Measurements from ENCODE around the gene DPH1. TPM values are rescaled to one million over a fixed set of nuclear protein-coding genes. Genes with fewer than 3 reads are reported as not detected.
A peak's percentile ranks its signal among the peaks of the same experiment; 100 is the strongest.

The DPH1 gene
- total and polyA plus RNA-seq, 4 donors = 6.3 to 62.9 (median 32.5) TPM

DNA sequence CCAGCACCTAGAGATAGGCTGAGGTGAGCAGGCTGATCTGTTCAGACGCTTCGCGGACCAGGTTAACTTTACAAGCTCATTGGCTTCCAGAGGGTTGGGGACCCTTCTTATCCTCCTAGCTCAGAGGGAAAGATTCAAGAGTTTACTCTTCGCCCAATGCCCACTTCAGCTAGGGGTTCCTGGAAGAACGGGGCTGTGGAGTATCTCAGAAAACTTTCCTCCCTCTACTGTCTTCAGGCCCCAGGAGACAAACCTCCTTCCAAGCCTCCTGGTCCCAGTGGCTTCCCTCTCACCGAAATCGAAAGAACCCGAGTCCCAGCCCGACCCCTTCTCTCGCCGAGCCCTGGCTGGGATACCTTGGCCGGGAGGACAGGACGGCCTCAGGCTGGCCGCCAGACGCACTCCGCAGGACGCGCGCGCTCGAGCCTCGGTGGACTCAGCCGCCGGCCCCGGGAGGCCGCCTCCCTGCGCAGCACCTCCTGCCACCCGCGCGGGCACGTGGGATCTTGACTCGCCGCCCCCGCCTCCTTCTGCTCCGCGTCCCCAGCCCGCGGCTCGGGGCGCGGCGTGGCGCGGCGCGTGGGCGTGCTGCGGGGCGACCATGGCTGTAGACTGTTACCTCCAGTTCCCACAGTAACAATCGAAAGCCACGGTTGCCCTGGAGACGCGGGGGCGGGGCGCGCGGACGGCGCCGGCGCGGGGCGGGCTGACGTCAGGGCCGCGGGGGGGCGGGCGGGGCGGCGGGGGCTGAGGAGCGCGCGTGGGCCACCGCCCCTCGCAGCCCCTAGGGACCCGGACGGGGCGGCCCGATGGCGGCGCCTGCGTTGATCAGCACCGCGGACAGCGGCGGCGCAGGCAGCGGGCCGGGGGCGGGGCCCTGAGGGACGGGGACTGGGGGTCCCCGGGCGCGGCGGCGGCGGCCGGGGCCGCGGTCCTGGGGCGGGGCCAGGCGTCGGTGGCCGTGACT, 19.7 kb downstream of the DPH1 start:
- Histone ChIP-seq H3K27me3 (ENCODE audit: control insufficient read depth in 1 of 2, insufficient read depth in 2 of 2, low read length in 1 of 2) (no peaks in the 10 kb centered on the region), H3K27ac (ENCODE audit: low read depth in 1 of 2, low read length in 2 of 2) (no peak overlapping the region), H3K36me3 (ENCODE audit: control insufficient read depth in 1 of 2, insufficient read depth in 2 of 2, low read length in 1 of 2) (no peaks in the 10 kb centered on the region), H3K4me3 (ENCODE audit: low read length in 2 of 2) (peak overlapping the region; percentile 34 to 39), H3K4me1 (ENCODE audit: control insufficient read depth in 1 of 2, insufficient read depth in 2 of 2, low read length in 2 of 2) (no peaks in the 10 kb centered on the region), H3K9me3 (ENCODE audit: control insufficient read depth, low read length) (no peaks in the 10 kb centered on the region)
- intact Hi-C loops (cut with DNase I) = loop anchor here in 1 of 2 donors (10.0 kb wide), 1 partner anchor 325 kb away; the partner anchor contains the start of gene WDR81
- ATAC-seq (ENCODE audit: low FRiP score) = peak; percentile 78
- WGBS, 2 donors = 2 to 3% methylated on average over 55 to 104 of the region's 104 CpGs
- DNase-seq = peak; percentile 91 to 97

DNA sequence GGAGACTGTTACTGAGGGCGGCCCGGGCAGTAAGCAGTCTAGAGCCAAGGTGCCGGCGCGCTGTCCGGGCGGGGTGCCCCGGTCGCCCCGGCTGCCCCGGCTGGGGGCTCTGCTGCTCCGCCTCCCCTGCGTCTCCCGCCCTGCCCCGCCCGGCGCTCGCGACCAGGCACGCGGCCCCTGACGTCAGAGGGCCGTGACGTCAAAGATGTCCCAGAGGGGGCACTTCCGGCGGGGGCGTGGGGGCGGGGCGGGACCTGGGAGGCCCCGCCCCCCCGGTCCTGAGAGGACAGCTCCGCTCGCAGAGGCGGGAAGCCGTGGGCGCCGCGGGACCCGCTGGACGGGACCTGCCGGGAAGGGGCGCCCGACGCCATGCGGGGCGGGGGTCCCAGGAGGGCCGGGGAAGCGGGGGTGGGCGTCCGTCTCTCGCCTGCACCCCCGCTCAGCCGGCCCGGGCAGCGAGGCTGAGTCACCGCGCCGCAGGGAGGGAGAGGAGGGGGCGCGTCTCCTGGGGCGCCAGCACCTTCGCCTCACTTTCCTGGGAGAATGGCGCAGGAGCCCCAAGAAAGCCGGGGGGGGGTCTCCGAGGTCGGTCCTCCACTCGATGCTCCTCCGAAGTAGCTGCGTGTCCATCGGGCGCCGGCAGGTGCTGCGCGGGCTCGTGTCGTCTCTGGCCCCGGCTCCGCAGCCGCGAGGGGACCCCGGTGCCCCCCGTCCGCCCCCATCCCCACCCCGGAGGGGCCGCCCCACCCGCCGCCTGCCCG, 20.5 kb downstream of the DPH1 start:
- ATAC-seq (ENCODE audit: low FRiP score) = peak; percentile 37
- no peaks in the 10 kb centered on the region for H3K36me3 ChIP-seq (ENCODE audit: control insufficient read depth in 1 of 2, insufficient read depth in 2 of 2, low read length in 1 of 2)
- intact Hi-C loops (cut with DNase I) = no loop called here
- 1% methylated on average over 29 to 88 of the region's 88 CpGs for whole genome bisulfite sequencing, 2 donors
- H3K27ac ChIP-seq (ENCODE audit: low read depth in 1 of 2, low read length in 2 of 2) = no peak overlapping the region
- peak overlapping the region; percentile 31 to 37 for H3K4me3 ChIP-seq (ENCODE audit: low read length in 2 of 2)
- no peaks in the 10 kb centered on the region for H3K27me3 ChIP-seq (ENCODE audit: control insufficient read depth in 1 of 2, insufficient read depth in 2 of 2, low read length in 1 of 2)
- H3K9me3 ChIP-seq (ENCODE audit: control insufficient read depth, low read length) = no peaks in the 10 kb centered on the region
- DNase-seq = peak; percentile 74 to 91
- no peaks in the 10 kb centered on the region for H3K4me1 ChIP-seq (ENCODE audit: control insufficient read depth in 1 of 2, insufficient read depth in 2 of 2, low read length in 2 of 2)

DNA sequence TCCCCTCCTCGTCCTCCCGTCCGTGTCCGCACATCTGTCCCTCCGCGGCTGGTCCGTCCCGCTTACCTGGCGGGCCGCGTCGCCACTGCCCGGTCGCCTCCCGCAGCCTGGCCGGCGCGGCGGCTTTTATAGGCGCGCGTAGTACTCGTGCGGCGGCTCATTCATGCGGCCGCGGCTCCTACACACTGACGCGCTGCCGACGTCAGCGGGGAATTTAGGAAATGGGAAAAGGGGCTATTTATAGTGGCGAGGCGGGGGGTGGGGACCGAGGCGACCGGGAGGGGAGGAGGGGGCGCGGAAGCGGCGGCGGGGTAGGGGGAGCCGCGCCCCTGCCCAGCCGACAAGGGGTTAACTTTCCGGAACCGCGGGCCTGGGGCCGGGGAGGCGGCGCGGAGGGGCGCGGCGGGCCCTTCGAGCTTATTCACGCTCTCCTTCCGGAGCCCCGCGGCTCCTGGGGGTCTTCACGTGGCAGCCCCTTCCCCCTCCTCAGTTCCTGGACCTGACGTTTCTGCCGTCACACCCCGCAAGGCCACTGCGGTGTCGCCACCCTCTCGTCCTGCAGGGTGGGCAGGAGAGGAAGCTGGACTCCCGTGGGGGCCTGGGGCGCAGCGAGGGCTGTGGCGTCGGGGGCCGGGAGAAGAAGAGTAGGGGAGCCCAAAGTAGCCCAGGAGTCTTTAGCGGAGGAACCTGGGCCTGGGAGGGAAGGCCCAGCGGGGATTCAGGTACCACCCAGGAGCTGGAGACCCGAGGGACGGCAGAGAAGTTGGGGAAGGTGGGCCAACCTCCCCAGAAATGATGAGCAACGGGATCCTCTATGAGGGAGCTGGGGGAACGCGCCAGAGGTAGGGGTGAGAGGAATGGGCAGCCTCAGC, 21.3 kb downstream of the DPH1 start:
- H3K4me3 ChIP-seq (ENCODE audit: low read length in 2 of 2) = peak overlapping the region in 1 of 2 donors; percentile 21
- ATAC-seq (ENCODE audit: low FRiP score) (no peak), DNase-seq (peak in 1 of 2 donors; percentile 58)
- H3K27ac ChIP-seq (ENCODE audit: low read depth in 1 of 2, low read length in 2 of 2) = no peak overlapping the region
- H3K36me3 ChIP-seq (ENCODE audit: control insufficient read depth in 1 of 2, insufficient read depth in 2 of 2, low read length in 1 of 2) = no peaks in the 10 kb centered on the region
- no peaks in the 10 kb centered on the region for H3K9me3 ChIP-seq (ENCODE audit: control insufficient read depth, low read length)
- intact Hi-C loops (cut with DNase I) = no loop called here
- H3K4me1 ChIP-seq (ENCODE audit: control insufficient read depth in 1 of 2, insufficient read depth in 2 of 2, low read length in 2 of 2) = no peaks in the 10 kb centered on the region
- H3K27me3 ChIP-seq (ENCODE audit: control insufficient read depth in 1 of 2, insufficient read depth in 2 of 2, low read length in 1 of 2) = no peaks in the 10 kb centered on the region
- 5 to 7% methylated on average over 60 to 81 of the region's 81 CpGs for whole genome bisulfite sequencing, 2 donors

DNA sequence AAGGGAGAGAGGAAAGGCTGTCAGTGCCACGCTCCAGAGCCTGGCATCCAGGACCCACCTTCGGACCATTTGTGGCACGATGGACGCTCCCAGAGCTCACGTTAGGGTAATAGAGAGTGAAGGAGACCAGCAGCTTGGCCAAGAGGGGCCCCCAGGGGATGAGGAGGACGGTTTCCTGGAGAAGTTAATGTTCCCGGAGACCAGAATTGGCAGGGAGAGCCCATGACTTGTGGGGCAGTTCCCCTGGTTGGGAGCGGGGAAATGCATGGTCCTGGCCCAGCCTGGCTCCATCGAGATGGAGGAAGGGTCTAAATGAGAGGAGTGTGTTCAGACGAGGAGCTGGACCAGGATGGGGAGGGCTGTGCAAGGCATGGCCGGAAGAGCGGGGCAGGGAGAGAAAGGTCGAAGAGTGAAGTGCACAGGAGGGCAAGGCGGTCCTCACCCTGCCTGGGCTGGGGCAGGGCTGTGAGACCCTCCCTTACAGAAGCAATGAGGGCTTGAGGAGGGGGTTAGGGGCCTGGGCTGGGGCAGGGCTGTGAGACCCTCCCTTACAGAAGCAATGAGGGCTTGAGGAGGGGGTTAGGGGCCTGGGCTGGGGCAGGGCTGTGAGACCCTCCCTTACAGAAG, 22.1 kb downstream of the DPH1 start:
- Histone ChIP-seq H3K27ac (ENCODE audit: low read depth in 1 of 2, low read length in 2 of 2) (no peak overlapping the region), H3K9me3 (ENCODE audit: control insufficient read depth, low read length) (no peaks in the 10 kb centered on the region), H3K27me3 (ENCODE audit: control insufficient read depth in 1 of 2, insufficient read depth in 2 of 2, low read length in 1 of 2) (no peaks in the 10 kb centered on the region), H3K4me3 (ENCODE audit: low read length in 2 of 2) (no peak overlapping the region), H3K4me1 (ENCODE audit: control insufficient read depth in 1 of 2, insufficient read depth in 2 of 2, low read length in 2 of 2) (no peaks in the 10 kb centered on the region), H3K36me3 (ENCODE audit: control insufficient read depth in 1 of 2, insufficient read depth in 2 of 2, low read length in 1 of 2) (no peaks in the 10 kb centered on the region)
- intact Hi-C loops (cut with DNase I) = no loop called here
- 45% methylated on average over 14 of the region's 14 CpGs for WGBS, 2 donors
- DNase-seq (no peak), ATAC-seq (ENCODE audit: low FRiP score) (no peak)

DNA sequence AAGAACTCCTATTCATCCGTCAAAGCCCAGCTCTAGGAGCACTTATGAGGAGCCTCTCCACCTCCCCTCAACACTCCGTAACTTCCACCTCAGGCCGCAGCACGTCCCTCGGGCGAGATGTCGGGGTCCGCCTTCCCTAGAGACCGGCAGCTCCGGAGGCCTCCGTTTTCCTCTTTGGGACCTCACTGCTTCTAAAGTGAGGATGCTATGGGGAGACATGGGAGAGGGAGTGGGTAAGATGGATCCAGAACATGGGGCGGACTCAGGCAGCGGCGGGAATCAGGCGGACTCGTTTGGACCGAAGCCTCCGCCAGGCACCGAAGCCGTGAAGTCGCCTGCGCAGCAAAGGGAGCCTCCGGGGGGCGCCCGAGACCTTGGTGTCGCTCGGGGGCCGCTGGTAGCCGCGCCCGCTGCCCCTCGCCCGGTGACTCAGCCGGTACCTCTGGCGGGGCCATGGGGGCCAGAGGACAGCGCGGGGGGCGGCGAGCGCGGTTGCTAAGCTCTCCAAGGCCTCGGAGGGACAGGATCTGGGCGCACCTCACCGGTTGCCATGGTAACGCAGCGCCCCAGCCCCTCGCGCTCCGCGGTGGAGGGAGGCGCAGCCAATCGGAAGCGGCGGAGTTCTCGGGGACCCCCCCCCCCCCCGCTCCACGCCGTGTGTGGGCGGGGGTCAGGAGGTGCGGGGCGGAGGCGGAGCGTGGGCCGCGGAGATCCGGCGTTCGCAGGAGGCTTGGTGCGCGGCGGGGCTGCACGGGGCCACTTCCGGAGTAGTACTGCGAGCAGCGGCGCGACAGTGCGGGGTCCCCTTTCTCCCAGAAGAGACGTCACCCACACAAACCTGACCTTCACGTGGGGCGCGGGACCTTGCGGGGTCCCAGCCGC, 23.7 kb downstream of the DPH1 start:
- no peaks in the 10 kb centered on the region for H3K9me3 ChIP-seq (ENCODE audit: control insufficient read depth, low read length)
- H3K4me1 ChIP-seq (ENCODE audit: control insufficient read depth in 1 of 2, insufficient read depth in 2 of 2, low read length in 2 of 2) = no peaks in the 10 kb centered on the region
- H3K4me3 ChIP-seq (ENCODE audit: low read length in 2 of 2) = no peak overlapping the region
- 10 to 12% methylated on average over 60 to 84 of the region's 84 CpGs for WGBS, 2 donors
- H3K27me3 ChIP-seq (ENCODE audit: control insufficient read depth in 1 of 2, insufficient read depth in 2 of 2, low read length in 1 of 2) = no peaks in the 10 kb centered on the region
- H3K36me3 ChIP-seq (ENCODE audit: control insufficient read depth in 1 of 2, insufficient read depth in 2 of 2, low read length in 1 of 2) = no peaks in the 10 kb centered on the region
- intact Hi-C loops (cut with DNase I) = loop anchor here (2.0 kb wide), 2 partner anchors 191 to 227 kb away; no protein-coding TSS in a partner anchor
- ATAC-seq (ENCODE audit: low FRiP score) = peak; percentile 60
- H3K27ac ChIP-seq (ENCODE audit: low read depth in 1 of 2, low read length in 2 of 2) = no peak overlapping the region
- peak; percentile 88 to 93 for DNase-seq

DNA sequence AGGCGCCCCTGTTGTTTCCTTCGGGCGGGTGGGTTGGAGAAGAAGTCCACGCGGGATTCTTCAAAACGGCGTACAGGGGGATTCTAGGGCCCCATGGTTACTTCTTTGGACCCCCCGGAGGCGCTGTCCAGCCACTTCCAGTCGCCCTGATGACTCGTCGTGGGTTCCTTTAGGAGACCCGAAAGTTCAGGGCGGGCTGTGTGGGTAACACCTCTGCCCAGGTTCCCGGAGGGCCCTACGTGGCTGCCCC, 24.2 kb downstream of the DPH1 start:
- Histone ChIP-seq H3K9me3 (ENCODE audit: control insufficient read depth, low read length) (no peaks in the 10 kb centered on the region), H3K27me3 (ENCODE audit: control insufficient read depth in 1 of 2, insufficient read depth in 2 of 2, low read length in 1 of 2) (no peaks in the 10 kb centered on the region), H3K4me1 (ENCODE audit: control insufficient read depth in 1 of 2, insufficient read depth in 2 of 2, low read length in 2 of 2) (no peaks in the 10 kb centered on the region), H3K27ac (ENCODE audit: low read depth in 1 of 2, low read length in 2 of 2) (no peak overlapping the region), H3K36me3 (ENCODE audit: control insufficient read depth in 1 of 2, insufficient read depth in 2 of 2, low read length in 1 of 2) (no peaks in the 10 kb centered on the region), H3K4me3 (ENCODE audit: low read length in 2 of 2) (no peak overlapping the region)
- DNase-seq (no peak), ATAC-seq (ENCODE audit: low FRiP score) (no peak)
- 7 to 8% methylated on average over 16 of the region's 16 CpGs for WGBS, 2 donors
- intact Hi-C loops (cut with DNase I) = loop anchor here (2.0 kb wide), 2 partner anchors 191 to 227 kb away; no protein-coding TSS in a partner anchor

DNA sequence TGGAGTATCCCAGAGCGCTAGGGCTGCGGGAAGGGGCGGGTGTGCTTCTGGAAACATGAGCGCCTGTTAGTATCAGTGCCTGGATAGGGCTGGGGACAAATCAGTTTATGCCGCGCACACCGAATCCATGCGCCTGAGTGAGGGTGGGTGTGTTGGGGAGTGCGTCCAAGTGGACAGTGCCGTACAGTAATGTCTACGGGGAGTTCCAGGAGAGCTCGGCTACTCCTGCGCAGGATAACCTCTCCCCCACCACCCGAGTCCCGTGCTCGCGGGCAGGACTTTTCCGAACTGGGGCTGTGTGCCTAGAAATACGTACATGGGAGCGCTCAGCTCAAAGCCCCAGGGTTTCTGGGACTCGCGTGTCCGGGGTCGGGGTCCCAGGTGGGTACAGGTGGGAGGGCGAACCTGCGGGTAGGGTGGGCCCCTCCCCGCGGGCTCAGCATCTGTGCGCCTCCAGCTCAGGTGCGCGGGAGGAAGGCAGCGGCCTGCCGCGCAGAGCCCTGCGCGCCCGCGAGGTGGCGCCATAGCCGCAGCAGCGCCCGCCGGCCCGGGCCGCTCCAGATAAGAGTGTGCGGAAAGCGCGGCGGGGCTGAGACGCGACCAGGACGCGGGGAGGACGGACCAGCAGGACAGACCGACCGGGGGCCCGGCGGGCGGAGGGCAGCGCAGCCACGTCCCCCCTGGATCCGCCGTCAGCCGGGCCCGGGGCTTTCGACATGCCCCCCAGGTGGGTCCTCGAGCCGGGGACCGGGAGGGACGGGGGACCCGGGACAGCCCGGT, 24.7 kb downstream of the DPH1 start, which contains the start of gene HIC1:
Gene HIC1, plus strand, starts transcription at position 592 of the 780 bp plus-strand sequence. CDS start 1,588 bp downstream, outside the sequence.
- Histone ChIP-seq H3K4me3 (ENCODE audit: low read length in 2 of 2) (peak within 1 kb of the TSS; percentile 9 to 10), H3K4me1 (ENCODE audit: control insufficient read depth in 1 of 2, insufficient read depth in 2 of 2, low read length in 2 of 2) (no peaks in the 10 kb centered on the region), H3K27me3 (ENCODE audit: control insufficient read depth in 1 of 2, insufficient read depth in 2 of 2, low read length in 1 of 2) (no peaks in the 10 kb centered on the region), H3K36me3 (ENCODE audit: control insufficient read depth in 1 of 2, insufficient read depth in 2 of 2, low read length in 1 of 2) (no peaks in the 10 kb centered on the region), H3K9me3 (ENCODE audit: control insufficient read depth, low read length) (no peaks in the 10 kb centered on the region), H3K27ac (ENCODE audit: low read depth in 1 of 2, low read length in 2 of 2) (no peak within 1 kb of the TSS)
- intact Hi-C loops (cut with DNase I) = loop anchor here (2.0 to 5.0 kb wide), 3 partner anchors 190 to 298 kb away; no protein-coding TSS in a partner anchor
- ATAC-seq (ENCODE audit: low FRiP score) (peak; percentile 76), DNase-seq (peak; percentile 86 to 94)
- 1 to 2% methylated on average over 52 to 72 of the region's 72 CpGs for WGBS, 2 donors

Measured in aorta (tissue), 5 donors.